ENCODE results near the gene TTLL8.
"Not testable (repeated sequence)": the region's sequence is repeated elsewhere in the genome, so short reads cannot be mapped to it uniquely, and the experiment has no call there.

The TTLL8 gene

GRCh38 chr22:49983148-49984042 is 74.7 kb downstream of the TTLL8 start:
- DNase-seq (ENCODE audit: low read depth): no peak

- not testable (repeated sequence) for DNase-seq (ENCODE audit: low read depth)
Measured at GRCh38 chr22:49981799-49982198, 76.3 kb downstream of the TTLL8 start.

- DNase-seq (ENCODE audit: low read depth): no peak
Measured at GRCh38 chr22:49979587-49980264, 78.4 kb downstream of the TTLL8 start.

GRCh38 chr22:49977578-49977977 is 80.5 kb downstream of the TTLL8 start:
- no peak for DNase-seq (ENCODE audit: low read depth)

- DNase-seq (ENCODE audit: low read depth): no peak
Measured at GRCh38 chr22:49976439-49977175, 81.5 kb downstream of the TTLL8 start.

GRCh38 chr22:49975543-49976389 is 82.3 kb downstream of the TTLL8 start:
- DNase-seq (ENCODE audit: low read depth): no peak

GRCh38 chr22:49973018-49973961 is 84.8 kb downstream of the TTLL8 start:
- no peak for DNase-seq (ENCODE audit: low read depth)

GRCh38 chr22:49972163-49973017 is 85.7 kb downstream of the TTLL8 start:
- no peak for DNase-seq (ENCODE audit: low read depth)

GRCh38 chr22:49971232-49972162 is 86.6 kb downstream of the TTLL8 start:
- no peak for DNase-seq (ENCODE audit: low read depth)

- peak; percentile 86 for DNase-seq (ENCODE audit: low read depth)
Measured at GRCh38 chr22:49970528-49971231, 87.4 kb downstream of the TTLL8 start.

GRCh38 chr22:49969751-49970527 is 88.2 kb downstream of the TTLL8 start:
- DNase-seq (ENCODE audit: low read depth): no peak

- DNase-seq (ENCODE audit: low read depth): no peak
Measured at GRCh38 chr22:49968831-49969661, 89.1 kb downstream of the TTLL8 start.

Data from stimulated activated CD8-positive, alpha-beta memory T cell treated with anti-CD3 and anti-CD28 coated beads, Interleukin-15, amount 100 ng/mL, for 1 hour (primary cell).